HG03432 (cell line): Measurements from ENCODE around the gene LPAR1.

Experiments
- ATAC-seq: cut with Tn5 transposase; IDR thresholded peaks from one replicate; pipeline ENCODE4 v1.9.1; 2021; ENCODE audit warnings: mild to moderate bottlenecking, moderate library complexity; ENCODE audit not compliant: unreplicated experiment

LPAR1 gene

GRCh38 chr9:111003182-111003581 is 35.1 kb downstream of the LPAR1 start:
- no peak for ATAC-seq

- no peak for ATAC-seq
Measured at GRCh38 chr9:111001526-111001925, 36.7 kb downstream of the LPAR1 start.

- no peak for ATAC-seq
Measured at GRCh38 chr9:111000202-111000601, 38.1 kb downstream of the LPAR1 start.

- ATAC-seq, result no peak
Measured at GRCh38 chr9:110999379-110999778, 38.9 kb downstream of the LPAR1 start.

- no peak for ATAC-seq
Measured at GRCh38 chr9:110997847-110998246, 40.4 kb downstream of the LPAR1 start.

GRCh38 chr9:110996436-110997220 is 41.6 kb downstream of the LPAR1 start:
- ATAC-seq, result no peak

- no peak for ATAC-seq
Measured at GRCh38 chr9:110995420-110996340, 42.6 kb downstream of the LPAR1 start.

- no peak for ATAC-seq
Measured at GRCh38 chr9:110994771-110995241, 43.5 kb downstream of the LPAR1 start.

GRCh38 chr9:110990481-110990880 is 47.8 kb downstream of the LPAR1 start:
- no peak for ATAC-seq

- ATAC-seq, result no peak
Measured at GRCh38 chr9:110986529-110986928, 51.7 kb downstream of the LPAR1 start.

GRCh38 chr9:110984890-110985437 is 53.3 kb downstream of the LPAR1 start:
- ATAC-seq, result no peak

- no peak for ATAC-seq
Measured at GRCh38 chr9:110980261-110980660, 58.0 kb downstream of the LPAR1 start.

GRCh38 chr9:110979636-110980035 is 58.6 kb downstream of the LPAR1 start:
- ATAC-seq, result no peak

GRCh38 chr9:110978516-110978915 is 59.8 kb downstream of the LPAR1 start:
- no peak for ATAC-seq

GRCh38 chr9:110977259-110977709 is 61.0 kb downstream of the LPAR1 start:
- no peak for ATAC-seq

GRCh38 chr9:110975969-110976368 is 62.3 kb downstream of the LPAR1 start:
- ATAC-seq, result no peak

- no peak for ATAC-seq
Measured at GRCh38 chr9:110975278-110975677, 63.0 kb downstream of the LPAR1 start.

- no peak for ATAC-seq
Measured at GRCh38 chr9:110971705-110972104, 66.6 kb downstream of the LPAR1 start.

- no peak for ATAC-seq
Measured at GRCh38 chr9:110971234-110971633, 67.0 kb downstream of the LPAR1 start.

- ATAC-seq, result no peak
Measured at GRCh38 chr9:110969971-110970386, 68.3 kb downstream of the LPAR1 start.

- no peak for ATAC-seq
Measured at GRCh38 chr9:110968096-110968495, 70.2 kb downstream of the LPAR1 start.
